GM12891 (cell line): ENCODE data around the gene FNDC3B.
"Not testable (repeated sequence)": the region's sequence is repeated elsewhere in the genome, so short reads cannot be mapped to it uniquely, and the experiment has no call there.

Source experiments
- POLR2A ChIP-seq: IDR thresholded peaks from 2 replicates; pipeline ENCODE4 v1.6.1; 2011; ENCODE audit warnings: low read depth, low read length, control low read depth
- POLR2AphosphoS5 ChIP-seq: IDR thresholded peaks from 2 replicates; pipeline ENCODE4 v1.6.1; 2011; ENCODE audit warnings: low read depth, low read length, control low read depth
- SPI1 ChIP-seq: IDR thresholded peaks from 2 replicates; pipeline ENCODE4 v1.6.1; 2011; ENCODE audit warnings: low read depth, low read length, control low read depth
- TAF1 ChIP-seq: IDR thresholded peaks from 2 replicates; pipeline ENCODE4 v1.6.1; 2011; ENCODE audit warnings: low read depth, low read length, control low read depth

DNA sequence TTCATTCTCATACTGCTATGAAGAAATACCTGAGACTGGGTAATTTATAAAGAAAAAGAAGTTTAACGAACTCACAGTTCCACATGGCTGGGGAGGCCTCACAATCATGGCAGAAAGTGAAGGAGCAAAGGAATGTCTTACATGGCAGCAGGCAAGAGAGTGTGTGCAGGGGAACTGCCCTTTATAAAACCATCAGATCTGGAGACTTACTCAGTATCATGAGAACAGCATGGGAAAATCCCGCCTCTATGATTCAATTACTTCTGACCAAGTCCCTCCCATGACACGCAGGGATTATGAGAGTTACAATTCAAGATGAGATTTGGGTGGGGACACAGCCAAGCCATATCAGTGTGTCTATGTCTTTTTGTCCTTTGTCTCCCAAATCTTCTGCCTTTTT lies 49.1 kb upstream of the FNDC3B start:
- not testable (repeated sequence) for TF ChIP-seq TAF1, POLR2AphosphoS5, POLR2A, SPI1
